Cardiac muscle cell (in vitro differentiated cells and primary cell): ENCODE results near the gene C3orf62. TPM values are rescaled to one million over a fixed set of nuclear protein-coding genes. Genes with fewer than 3 reads are reported as not detected.

Source experiments
- DNase-seq, 2 donors: peaks; one replicate each; pipeline versions ENCODE4 v3.0.0 to v3.0.0-alpha.2; 2010 to 2017; ENCODE audit warnings: low read depth in 1 of 2, low spot score in 1 of 2
- H3K27ac ChIP-seq: fragments of 200-600 bp; sonication (generic); 2 replicates; pipeline ENCODE4 v1.5.1; 2016
- H3K27me3 ChIP-seq: fragments of 200-600 bp; sonication (generic); 2 replicates; pipeline ENCODE4 v1.6.0; 2016; ENCODE audit warnings: control low read depth
- H3K36me3 ChIP-seq: fragments of 200-600 bp; sonication (generic); 2 replicates; pipeline ENCODE4 v1.5.1; 2016; ENCODE audit warnings: control low read depth
- H3K4me1 ChIP-seq: fragments of 200-600 bp; sonication (generic); 2 replicates; pipeline ENCODE4 v1.8.1; 2017; ENCODE audit warnings: low read depth, mild to moderate bottlenecking, mixed run types
- H3K4me3 ChIP-seq: fragments of 200-600 bp; sonication (generic); 2 replicates; pipeline ENCODE4 v1.5.1; 2016; ENCODE audit warnings: mild to moderate bottlenecking
- H3K9me3 ChIP-seq: fragments of 200-600 bp; sonication (generic); 2 replicates; pipeline ENCODE4 v1.5.1; 2017; ENCODE audit warnings: low read depth, mild to moderate bottlenecking, control low read depth
- CTCF ChIP-seq: IDR thresholded peaks from 2 replicates; pipeline ENCODE4 v1.5.1; 2012; ENCODE audit warnings: low read depth, mild to moderate bottlenecking, low read length
- polyA plus RNA-seq: library from polyadenylated mRNA; unstranded; fragments of >200 nt; fragmentation: Nextera tagmentation; extraction: Ambion mirVana; gene quantifications from 2 replicates; pipeline ENCODE4 v1.2.1, GENCODE V29; 2016
- total RNA-seq: library from RNA; depleted of rRNA; stranded (reverse); fragments of >200 nt; gene quantifications from 2 replicates; pipeline ENCODE4 v1.2.3, GENCODE V29; 2016

The C3orf62 gene
- total RNA-seq (2.9 and 4.1 TPM in 2 replicates), polyA plus RNA-seq (5.3 and 7.6 TPM in 2 replicates)

- peaks cover 18% of the 10 kb centered on the region for H3K36me3 ChIP-seq
- no peaks in the 10 kb centered on the region for H3K4me1 ChIP-seq
- peak; percentile 37 to 94 for DNase-seq
- no peaks in the 10 kb centered on the region for H3K27me3 ChIP-seq
- peak within 1 kb of the TSS; percentile 53 for H3K27ac ChIP-seq
- TF ChIP-seq CTCF: no peak
- no peak within 1 kb of the TSS for H3K4me3 ChIP-seq
- no peaks in the 10 kb centered on the region for H3K9me3 ChIP-seq
Observed at GRCh38 chr3:49276475-49277382, at the start of gene C3orf62. TSS of gene C3orf62 (minus strand) at chr3:49277232. CDS start at chr3:49276872, 360 bp downstream.

- H3K36me3 ChIP-seq: peaks cover 44% of the 10 kb centered on the region
- no peaks in the 10 kb centered on the region for H3K9me3 ChIP-seq
- no peak overlapping the region for H3K4me3 ChIP-seq
- H3K4me1 ChIP-seq: no peaks in the 10 kb centered on the region
- no peak for TF ChIP-seq CTCF
- no peak overlapping the region for H3K27ac ChIP-seq
- H3K27me3 ChIP-seq: no peaks in the 10 kb centered on the region
- no peak for DNase-seq
Observed at GRCh38 chr3:49324768-49325167, 47.7 kb upstream of the C3orf62 start.

- Histone ChIP-seq H3K27ac (no peak overlapping the region), H3K36me3 (peaks cover 34% of the 10 kb centered on the region)
- TF ChIP-seq CTCF: no peak
Observed at GRCh38 chr3:49316696-49317457, 39.8 kb upstream of the C3orf62 start.

DNA sequence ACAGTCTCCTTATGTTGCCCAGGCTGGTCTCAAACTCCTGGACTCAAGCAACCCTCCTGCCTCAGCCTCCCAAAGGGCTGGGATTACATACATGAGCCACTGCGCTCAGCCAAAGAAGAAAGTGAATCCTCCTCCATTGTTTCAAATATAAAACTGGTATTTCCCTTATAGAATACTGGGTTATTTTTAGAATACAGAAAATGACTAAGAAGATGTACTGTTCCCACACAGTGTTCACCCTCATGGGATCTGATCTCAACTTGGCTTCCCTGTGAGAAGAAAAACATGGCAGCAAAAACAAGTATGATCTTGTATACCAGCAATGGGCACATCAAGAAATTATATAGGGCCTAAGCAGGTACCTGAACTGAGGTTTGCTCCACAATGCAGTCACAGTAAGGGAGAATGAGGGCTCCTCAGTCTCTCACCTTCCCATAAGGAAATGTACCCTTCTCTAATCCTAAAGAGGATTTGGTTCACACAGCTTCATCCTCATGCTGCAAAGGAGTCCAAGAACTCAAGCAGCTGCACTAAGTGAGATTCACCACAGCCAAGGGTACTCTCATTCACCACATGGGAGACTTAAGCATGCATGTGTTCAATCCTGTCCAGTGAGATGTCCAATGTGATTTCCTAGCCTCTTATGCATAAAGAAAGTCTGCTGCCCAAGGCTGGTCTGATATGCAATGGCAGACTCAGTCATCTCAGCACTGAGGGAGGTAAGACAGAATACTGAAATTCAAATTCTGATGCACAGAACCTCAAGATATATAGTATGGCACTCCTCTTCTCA, 37.1 kb upstream of the C3orf62 start:
- Histone ChIP-seq H3K27ac (no peak overlapping the region), H3K4me1 (no peaks in the 10 kb centered on the region), H3K9me3 (no peaks in the 10 kb centered on the region), H3K4me3 (no peak overlapping the region), H3K27me3 (no peaks in the 10 kb centered on the region), H3K36me3 (peaks cover 40% of the 10 kb centered on the region)
- peak in 1 of 2 donors; percentile 9 for DNase-seq
- TF ChIP-seq CTCF: no peak

More at GRCh38 chr3:49316696-49317457, 39.8 kb upstream of the C3orf62 start:
- no peaks in the 10 kb centered on the region for H3K4me1 ChIP-seq
- DNase-seq: no peak
- no peaks in the 10 kb centered on the region for H3K9me3 ChIP-seq
- H3K27me3 ChIP-seq: no peaks in the 10 kb centered on the region
- no peak overlapping the region for H3K4me3 ChIP-seq

- H3K9me3 ChIP-seq: no peaks in the 10 kb centered on the region
- no peaks in the 10 kb centered on the region for H3K4me1 ChIP-seq
- no peaks in the 10 kb centered on the region for H3K27me3 ChIP-seq
- no peak overlapping the region for H3K27ac ChIP-seq
- no peak for TF ChIP-seq CTCF
- H3K36me3 ChIP-seq: peaks cover 39% of the 10 kb centered on the region
- no peak overlapping the region for H3K4me3 ChIP-seq
- no peak for DNase-seq
Observed at GRCh38 chr3:49311283-49311682, 34.3 kb upstream of the C3orf62 start.
